Osteocyte (in vitro differentiated cells): ENCODE data around the gene TBC1D17. TPM values are rescaled to one million over a fixed set of nuclear protein-coding genes. Genes with fewer than 3 reads are reported as not detected.
A peak's percentile ranks its signal among the peaks of the same experiment; 100 is the strongest.

Experiments used
- DNase-seq: peaks from one replicate; pipeline ENCODE4 v3.0.0; 2021; ENCODE audit warnings: mixed read lengths; ENCODE audit not compliant: unreplicated experiment; ENCODE audit errors: extremely low spot score
- H3K27ac Mint-ChIP-seq: one replicate; pipeline ENCODE4 v1.8.0; 2021; ENCODE audit warnings: mild to moderate bottlenecking, mixed read lengths; ENCODE audit not compliant: unreplicated experiment
- H3K27me3 Mint-ChIP-seq: one replicate; pipeline ENCODE4 v1.8.0; 2021; ENCODE audit warnings: mixed read lengths; ENCODE audit not compliant: unreplicated experiment
- H3K36me3 Mint-ChIP-seq: one replicate; pipeline ENCODE4 v1.8.0; 2021; ENCODE audit warnings: mixed read lengths; ENCODE audit not compliant: unreplicated experiment
- H3K4me1 Mint-ChIP-seq: one replicate; pipeline ENCODE4 v1.8.0; 2021; ENCODE audit warnings: mixed read lengths; ENCODE audit not compliant: unreplicated experiment
- H3K4me3 Mint-ChIP-seq: one replicate; pipeline ENCODE4 v1.8.0; 2021; ENCODE audit warnings: mild to moderate bottlenecking, moderate library complexity, mixed read lengths; ENCODE audit not compliant: unreplicated experiment
- H3K9me3 Mint-ChIP-seq: one replicate; pipeline ENCODE4 v1.8.0; 2021; ENCODE audit warnings: mixed read lengths; ENCODE audit not compliant: unreplicated experiment
- total RNA-seq: library from RNA; stranded (reverse); gene quantifications from 2 replicates; pipeline ENCODE4 v1.2.1, GENCODE V29; 2021
- TF ChIP-seq, protein P1 (sequence below): fragments of 200-600 bp; sonication (generic); IDR thresholded peaks from 2 replicates; pipeline ENCODE4 v1.5.0; 2021; ENCODE audit warnings: antibody characterized with exemption, mild to moderate bottlenecking, moderate library complexity

TBC1D17 gene
- total RNA-seq, 1 donor from 2014 or later: 71.9 TPM

GRCh38 chr19:49869484-49870308, 7.8 kb upstream of the TBC1D17 start:
- Mint-ChIP-seq H3K27me3 (no peaks in the 10 kb centered on the region), H3K4me1 (peaks cover 36% of the 10 kb centered on the region), H3K36me3 (peaks cover 7% of the 10 kb centered on the region), H3K27ac (no peak overlapping the region), H3K9me3 (no peaks in the 10 kb centered on the region), H3K4me3 (no peak overlapping the region)
- TF ChIP-seq, protein P1, sequence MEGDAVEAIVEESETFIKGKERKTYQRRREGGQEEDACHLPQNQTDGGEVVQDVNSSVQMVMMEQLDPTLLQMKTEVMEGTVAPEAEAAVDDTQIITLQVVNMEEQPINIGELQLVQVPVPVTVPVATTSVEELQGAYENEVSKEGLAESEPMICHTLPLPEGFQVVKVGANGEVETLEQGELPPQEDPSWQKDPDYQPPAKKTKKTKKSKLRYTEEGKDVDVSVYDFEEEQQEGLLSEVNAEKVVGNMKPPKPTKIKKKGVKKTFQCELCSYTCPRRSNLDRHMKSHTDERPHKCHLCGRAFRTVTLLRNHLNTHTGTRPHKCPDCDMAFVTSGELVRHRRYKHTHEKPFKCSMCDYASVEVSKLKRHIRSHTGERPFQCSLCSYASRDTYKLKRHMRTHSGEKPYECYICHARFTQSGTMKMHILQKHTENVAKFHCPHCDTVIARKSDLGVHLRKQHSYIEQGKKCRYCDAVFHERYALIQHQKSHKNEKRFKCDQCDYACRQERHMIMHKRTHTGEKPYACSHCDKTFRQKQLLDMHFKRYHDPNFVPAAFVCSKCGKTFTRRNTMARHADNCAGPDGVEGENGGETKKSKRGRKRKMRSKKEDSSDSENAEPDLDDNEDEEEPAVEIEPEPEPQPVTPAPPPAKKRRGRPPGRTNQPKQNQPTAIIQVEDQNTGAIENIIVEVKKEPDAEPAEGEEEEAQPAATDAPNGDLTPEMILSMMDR: no peak
- peak; percentile 99 for DNase-seq

GRCh38 chr19:49870309-49870901, 7.1 kb upstream of the TBC1D17 start:
- H3K27me3 Mint-ChIP-seq: no peaks in the 10 kb centered on the region
- peaks cover 4% of the 10 kb centered on the region for H3K36me3 Mint-ChIP-seq
- peaks cover 37% of the 10 kb centered on the region for H3K4me1 Mint-ChIP-seq
- H3K9me3 Mint-ChIP-seq: no peaks in the 10 kb centered on the region
- TF ChIP-seq, protein P1: no peak
- no peak overlapping the region for H3K27ac Mint-ChIP-seq
- no peak for DNase-seq
- no peak overlapping the region for H3K4me3 Mint-ChIP-seq

DNA sequence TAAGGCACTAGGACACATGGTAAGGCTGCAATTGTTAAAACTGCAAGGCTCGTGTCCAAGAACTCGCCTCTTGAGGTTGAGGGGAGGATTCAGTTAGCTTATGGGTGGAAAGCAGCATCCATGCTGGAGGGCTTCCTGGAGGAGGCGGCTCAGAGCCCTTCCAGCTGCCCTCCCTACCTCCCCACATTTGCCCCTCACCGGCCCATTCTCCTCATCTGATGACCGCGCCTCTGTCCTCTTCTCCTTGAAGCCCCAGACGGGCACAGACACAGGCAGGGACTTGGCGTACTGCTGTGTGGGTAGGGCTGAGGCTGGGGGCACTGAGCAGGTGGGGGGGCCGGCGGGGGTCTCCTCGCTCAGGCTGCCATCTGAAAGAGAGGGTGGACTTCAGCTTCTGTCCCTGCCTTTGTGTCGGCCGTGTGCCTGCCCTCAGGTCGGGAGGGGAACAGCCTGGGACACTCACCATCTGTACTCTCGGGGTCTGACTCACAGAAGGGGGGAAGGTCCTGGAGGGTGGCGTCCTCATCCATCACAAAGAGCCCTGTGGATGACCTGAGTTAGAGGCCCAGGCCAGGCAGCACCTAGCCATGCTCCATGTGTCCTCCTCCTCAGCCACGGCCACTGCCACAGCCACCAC, 6.0 kb upstream of the TBC1D17 start:
- Mint-ChIP-seq H3K36me3 (peaks cover 4% of the 10 kb centered on the region), H3K9me3 (no peaks in the 10 kb centered on the region), H3K27me3 (no peaks in the 10 kb centered on the region), H3K4me3 (peak overlapping the region; percentile 48), H3K27ac (no peak overlapping the region), H3K4me1 (peaks cover 32% of the 10 kb centered on the region)
- TF ChIP-seq, protein P1: no peak
- no peak for DNase-seq

DNA sequence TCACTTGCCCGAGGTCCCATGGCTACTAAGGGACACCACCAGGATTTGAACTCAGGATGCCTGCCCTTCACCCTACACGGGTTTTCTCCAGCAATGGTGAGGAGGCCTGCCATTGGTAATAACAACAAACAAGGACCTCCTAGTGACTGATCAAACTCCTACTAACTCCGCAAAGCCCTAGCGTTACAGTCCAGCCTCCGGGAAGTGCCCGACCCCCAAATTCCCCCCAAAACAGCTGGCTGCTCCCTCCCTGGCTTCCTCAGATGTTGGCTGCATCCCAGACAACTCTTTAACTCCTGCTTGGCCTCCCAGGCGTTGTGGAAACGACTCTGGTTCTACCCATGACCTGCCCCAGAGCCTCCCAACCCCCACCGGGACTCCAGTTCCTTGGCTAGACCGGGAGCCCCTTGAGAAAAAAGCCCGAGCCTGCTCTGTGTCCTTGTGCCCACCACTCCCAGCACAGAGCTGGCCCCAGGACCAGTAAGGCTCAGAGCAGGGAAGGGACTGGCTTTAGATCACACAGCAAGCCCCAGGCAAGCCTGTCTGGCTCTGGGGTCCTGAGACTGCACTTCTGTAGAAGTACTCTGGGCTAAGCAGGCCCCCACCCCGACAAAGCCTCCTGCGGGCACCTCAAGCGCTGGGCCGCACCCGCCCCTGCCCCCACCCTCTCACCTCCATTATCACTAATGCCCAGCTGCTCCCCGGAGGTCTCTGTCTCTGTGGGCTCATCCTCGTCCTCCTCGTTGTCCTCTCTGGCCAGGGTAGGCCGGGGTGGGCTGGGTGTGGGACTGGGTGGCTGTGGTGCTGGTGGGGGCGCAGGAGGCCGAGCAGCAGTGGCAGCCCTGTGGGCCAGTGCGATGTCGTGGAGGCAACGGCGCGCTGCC, 5.0 kb upstream of the TBC1D17 start:
- Mint-ChIP-seq H3K27ac (peak overlapping the region; percentile 50), H3K27me3 (no peaks in the 10 kb centered on the region), H3K4me1 (peaks cover 26% of the 10 kb centered on the region), H3K36me3 (peaks cover 4% of the 10 kb centered on the region), H3K4me3 (no peak overlapping the region), H3K9me3 (no peaks in the 10 kb centered on the region)
- TF ChIP-seq, protein P1: no peak
- no peak for DNase-seq
